OCI-LY1 (cell line): ENCODE results near the gene AUP1.

Source experiments
- H2AFZ ChIP-seq: fragments of 200-600 bp; sonication (generic), shearing (Covaris generic); 2 replicates; pipeline ENCODE4 v1.6.0; 2014; ENCODE audit warnings: antibody characterized with exemption, mild to moderate bottlenecking, low read length
- H3F3A ChIP-seq: fragments of 200-600 bp; sonication (generic), shearing (Covaris generic); 2 replicates; pipeline ENCODE4 v1.6.0; 2014; ENCODE audit warnings: mild to moderate bottlenecking, antibody characterized with exemption, low read length, moderate library complexity; ENCODE audit not compliant: insufficient read depth
- H3K27ac ChIP-seq: fragments of 200-600 bp; sonication (generic); 2 replicates; pipeline ENCODE4 v1.5.1; 2014; ENCODE audit warnings: low read length, mixed run types, mild to moderate bottlenecking, low read depth; ENCODE audit not compliant: poor library complexity, severe bottlenecking
- H3K27me3 ChIP-seq: fragments of 200-600 bp; sonication (generic); 2 replicates; pipeline ENCODE4 v1.6.0; 2014; ENCODE audit warnings: antibody characterized with exemption, mild to moderate bottlenecking, low read length, moderate library complexity; ENCODE audit not compliant: insufficient read depth
- H3K36me3 ChIP-seq: fragments of 200-600 bp; sonication (generic); 2 replicates; pipeline ENCODE4 v1.6.1; 2014; ENCODE audit warnings: mild to moderate bottlenecking, antibody characterized with exemption, low read length, moderate library complexity, mixed read lengths; ENCODE audit not compliant: insufficient read depth
- H3K4me1 ChIP-seq: fragments of 200-600 bp; sonication (generic); 2 replicates; pipeline ENCODE4 v1.5.1; 2014; ENCODE audit warnings: mild to moderate bottlenecking, low read length, moderate library complexity; ENCODE audit not compliant: insufficient read depth, severe bottlenecking
- H3K4me2 ChIP-seq: fragments of 200-600 bp; sonication (generic), shearing (Covaris generic); 2 replicates; pipeline ENCODE4 v1.6.1; 2014; ENCODE audit warnings: low read length
- H3K4me3 ChIP-seq: fragments of 200-600 bp; sonication (generic); 2 replicates; pipeline ENCODE4 v1.5.1; 2014; ENCODE audit warnings: low read length, low read depth, mild to moderate bottlenecking, mixed read lengths; ENCODE audit not compliant: poor library complexity, severe bottlenecking
- H3K79me2 ChIP-seq: fragments of 200-600 bp; shearing (Covaris generic); 2 replicates; pipeline ENCODE4 v1.6.1; 2016; ENCODE audit warnings: mixed run types, low read length, mixed read lengths; ENCODE audit not compliant: insufficient read depth
- H3K9ac ChIP-seq: fragments of 200-600 bp; sonication (generic), shearing (Covaris generic); 2 replicates; pipeline ENCODE4 v1.6.1; 2014; ENCODE audit warnings: mild to moderate bottlenecking, low read length, mixed read lengths
- H3K9me2 ChIP-seq: fragments of 200-600 bp; sonication (generic), shearing (Covaris generic); 2 replicates; pipeline ENCODE4 v1.6.1; 2014; ENCODE audit warnings: low read depth, mild to moderate bottlenecking, low read length, mixed read lengths
- H3K9me3 ChIP-seq: fragments of 200-600 bp; shearing (Covaris generic); 2 replicates; pipeline ENCODE4 v1.6.1; 2014; ENCODE audit warnings: low read length, mixed read lengths
- H4K20me1 ChIP-seq: fragments of 200-600 bp; sonication (generic), shearing (Covaris generic); 2 replicates; pipeline ENCODE4 v1.6.0; 2016; ENCODE audit warnings: mild to moderate bottlenecking, low read length; ENCODE audit not compliant: insufficient read depth
- EZH2 ChIP-seq: fragments of 200-600 bp; sonication (generic), shearing (Covaris generic); IDR thresholded peaks from 2 replicates; pipeline ENCODE4 v1.8.0; 2017; ENCODE audit warnings: borderline replicate concordance, mixed run types, mild to moderate bottlenecking, antibody characterized with exemption, low read length, moderate library complexity, mixed read lengths
- TF ChIP-seq, protein P1 (sequence below): fragments of 200-600 bp; sonication (generic), shearing (Covaris generic); IDR thresholded peaks from 2 replicates; pipeline ENCODE4 v1.5.1; 2017; ENCODE audit warnings: mild to moderate bottlenecking, antibody characterized with exemption, low read length, moderate library complexity, mixed read lengths

AUP1 gene

GRCh38 chr2:74550231-74550630 is 20.7 kb upstream of the AUP1 start:
- no peak overlapping the region for H3K4me2 ChIP-seq
- no peak overlapping the region for H2AFZ ChIP-seq
- no peaks in the 10 kb centered on the region for H3F3A ChIP-seq
- no peaks in the 10 kb centered on the region for H3K9me3 ChIP-seq
- no peaks in the 10 kb centered on the region for H3K36me3 ChIP-seq
- H3K9me2 ChIP-seq: no peaks in the 10 kb centered on the region
- H3K4me3 ChIP-seq: no peak overlapping the region
- H4K20me1 ChIP-seq: no peaks in the 10 kb centered on the region
- H3K4me1 ChIP-seq: peaks cover 12% of the 10 kb centered on the region
- H3K27me3 ChIP-seq: peaks cover 13% of the 10 kb centered on the region
- H3K79me2 ChIP-seq: no peaks in the 10 kb centered on the region
- no peak overlapping the region for H3K9ac ChIP-seq
- H3K27ac ChIP-seq: no peak overlapping the region
- TF ChIP-seq, protein P1, sequence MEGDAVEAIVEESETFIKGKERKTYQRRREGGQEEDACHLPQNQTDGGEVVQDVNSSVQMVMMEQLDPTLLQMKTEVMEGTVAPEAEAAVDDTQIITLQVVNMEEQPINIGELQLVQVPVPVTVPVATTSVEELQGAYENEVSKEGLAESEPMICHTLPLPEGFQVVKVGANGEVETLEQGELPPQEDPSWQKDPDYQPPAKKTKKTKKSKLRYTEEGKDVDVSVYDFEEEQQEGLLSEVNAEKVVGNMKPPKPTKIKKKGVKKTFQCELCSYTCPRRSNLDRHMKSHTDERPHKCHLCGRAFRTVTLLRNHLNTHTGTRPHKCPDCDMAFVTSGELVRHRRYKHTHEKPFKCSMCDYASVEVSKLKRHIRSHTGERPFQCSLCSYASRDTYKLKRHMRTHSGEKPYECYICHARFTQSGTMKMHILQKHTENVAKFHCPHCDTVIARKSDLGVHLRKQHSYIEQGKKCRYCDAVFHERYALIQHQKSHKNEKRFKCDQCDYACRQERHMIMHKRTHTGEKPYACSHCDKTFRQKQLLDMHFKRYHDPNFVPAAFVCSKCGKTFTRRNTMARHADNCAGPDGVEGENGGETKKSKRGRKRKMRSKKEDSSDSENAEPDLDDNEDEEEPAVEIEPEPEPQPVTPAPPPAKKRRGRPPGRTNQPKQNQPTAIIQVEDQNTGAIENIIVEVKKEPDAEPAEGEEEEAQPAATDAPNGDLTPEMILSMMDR: no peak
- no peak for TF ChIP-seq EZH2

GRCh38 chr2:74548900-74549826 is 19.7 kb upstream of the AUP1 start:
- Histone ChIP-seq H3K79me2 (no peaks in the 10 kb centered on the region), H3K9me3 (no peaks in the 10 kb centered on the region), H3K4me1 (peaks cover 9% of the 10 kb centered on the region), H3K4me2 (no peak overlapping the region), H3K27ac (no peak overlapping the region), H3K4me3 (no peak overlapping the region), H3F3A (no peaks in the 10 kb centered on the region), H2AFZ (no peak overlapping the region), H4K20me1 (no peaks in the 10 kb centered on the region), H3K36me3 (no peaks in the 10 kb centered on the region), H3K27me3 (peaks cover 13% of the 10 kb centered on the region), H3K9me2 (no peaks in the 10 kb centered on the region), H3K9ac (no peak overlapping the region)
- no peak for TF ChIP-seq EZH2
- TF ChIP-seq, protein P1: no peak

- Histone ChIP-seq H2AFZ (no peak overlapping the region), H3K4me2 (no peak overlapping the region)
These were observed 18.9 kb upstream of the AUP1 start for GRCh38 chr2:74548285-74548899.

More at GRCh38 chr2:74548285-74548899, 18.9 kb upstream of the AUP1 start:
- TF ChIP-seq, protein P1: no peak
- TF ChIP-seq EZH2: no peak
- no peaks in the 10 kb centered on the region for H4K20me1 ChIP-seq
- H3K4me3 ChIP-seq: no peak overlapping the region
- H3K9me2 ChIP-seq: no peaks in the 10 kb centered on the region
- peaks cover 13% of the 10 kb centered on the region for H3K27me3 ChIP-seq
- no peak overlapping the region for H3K27ac ChIP-seq
- H3K9ac ChIP-seq: no peak overlapping the region
- no peaks in the 10 kb centered on the region for H3K9me3 ChIP-seq
- no peaks in the 10 kb centered on the region for H3K36me3 ChIP-seq
- no peaks in the 10 kb centered on the region for H3F3A ChIP-seq
- H3K4me1 ChIP-seq: peaks cover 3% of the 10 kb centered on the region
- H3K79me2 ChIP-seq: no peaks in the 10 kb centered on the region
